Urinary bladder (tissue), 4 donors: ENCODE data around the gene SLC12A9. TPM values are rescaled to one million over a fixed set of nuclear protein-coding genes. Genes with fewer than 3 reads are reported as not detected.

Experiments
- DNase-seq: peaks from one replicate; pipeline ENCODE4 v3.0.0-alpha.2; 2015; ENCODE audit errors: extremely low spot score
- H3K27ac ChIP-seq: one replicate; pipeline ENCODE4 v1.5.1; 2013; ENCODE audit warnings: low read depth, mild to moderate bottlenecking, moderate library complexity
- H3K36me3 ChIP-seq: one replicate; pipeline ENCODE4 v1.6.1; 2013; ENCODE audit warnings: mild to moderate bottlenecking, moderate library complexity; ENCODE audit not compliant: insufficient read depth
- H3K4me1 ChIP-seq: one replicate; pipeline ENCODE4 v1.6.1; 2013; ENCODE audit warnings: mild to moderate bottlenecking, moderate library complexity; ENCODE audit not compliant: insufficient read depth
- H3K4me3 ChIP-seq: one replicate; pipeline ENCODE4 v1.5.1; 2013; ENCODE audit warnings: low read depth, low read length
- WGBS: extraction: QIAGEN DNeasy Blood & Tissue Kit; methylation state at CpG from one replicate; pipeline ENCODE4 v1.1.7; 2013; 5-methylcytosine and 5-hydroxymethylcytosine counted together
- polyA plus RNA-seq: library from polyadenylated mRNA; stranded (reverse); fragments of 200-250 nt; gene quantifications from one replicate; pipeline ENCODE4 v1.2.3, GENCODE V29; 2013
- total RNA-seq: library from RNA; depleted of rRNA; stranded (reverse); fragments of >200 nt; gene quantifications from one replicate; pipeline ENCODE4 v1.2.3, GENCODE V29; 2014
- donor health status: healthy with polysubstance abuse.
- donor health status: healthy.

SLC12A9 gene
- total and polyA plus RNA-seq, 2 donors = 13.6 to 29.0 TPM

- WGBS = 92% methylated on average over 14 of the region's 14 CpGs
- H3K27ac ChIP-seq = no peak overlapping the region
- DNase-seq = no peak
- no peak overlapping the region for H3K4me3 ChIP-seq
- H3K36me3 ChIP-seq = peaks cover 2% of the 10 kb centered on the region
- no peaks in the 10 kb centered on the region for H3K4me1 ChIP-seq
Observed at GRCh38 chr7:100861616-100861985, 9.1 kb downstream of the SLC12A9 start.

- no peak for DNase-seq
- Histone ChIP-seq H3K27ac (no peak overlapping the region), H3K36me3 (peaks cover 2% of the 10 kb centered on the region), H3K4me1 (no peaks in the 10 kb centered on the region), H3K4me3 (no peak overlapping the region)
- WGBS = 63% methylated on average over 10 of the region's 10 CpGs
Observed at GRCh38 chr7:100863406-100863950, 11.0 kb downstream of the SLC12A9 start.

GRCh38 chr7:100864263-100864845 is 11.8 kb downstream of the SLC12A9 start:
- no peak for DNase-seq
- Histone ChIP-seq H3K27ac (no peak overlapping the region), H3K4me1 (no peaks in the 10 kb centered on the region), H3K36me3 (peaks cover 2% of the 10 kb centered on the region), H3K4me3 (no peak overlapping the region)
- WGBS = 90% methylated on average over 12 of the region's 12 CpGs

- no peak for DNase-seq
- H3K36me3 ChIP-seq = peaks cover 2% of the 10 kb centered on the region
- WGBS = 77% methylated on average over 17 of the region's 17 CpGs
- H3K4me1 ChIP-seq = no peaks in the 10 kb centered on the region
- H3K27ac ChIP-seq = peak overlapping the region; percentile 89
- H3K4me3 ChIP-seq = no peak overlapping the region
Observed at GRCh38 chr7:100865372-100865911, 12.9 kb downstream of the SLC12A9 start.

GRCh38 chr7:100865938-100866728 is 13.6 kb downstream of the SLC12A9 start:
- DNase-seq = no peak
- H3K4me3 ChIP-seq = no peak overlapping the region
- H3K27ac ChIP-seq = peak overlapping the region; percentile 89
- peaks cover 5% of the 10 kb centered on the region for H3K36me3 ChIP-seq
- 61% methylated on average over 46 of the region's 46 CpGs for WGBS
- H3K4me1 ChIP-seq = no peaks in the 10 kb centered on the region

GRCh38 chr7:100866729-100867039 is 14.2 kb downstream of the SLC12A9 start:
- Histone ChIP-seq H3K4me3 (peak overlapping the region; percentile 67), H3K36me3 (peaks cover 3% of the 10 kb centered on the region), H3K4me1 (no peaks in the 10 kb centered on the region), H3K27ac (peak overlapping the region; percentile 89)
- 43% methylated on average over 5 of the region's 5 CpGs for WGBS
- no peak for DNase-seq

GRCh38 chr7:100867040-100867775 is 14.7 kb downstream of the SLC12A9 start, which contains the start of gene TRIP6:
Gene TRIP6, plus strand, starts transcription at chr7:100867387. Its CDS starts 111 bp downstream, at chr7:100867498.
- peaks cover 3% of the 10 kb centered on the region for H3K36me3 ChIP-seq
- H3K4me1 ChIP-seq = no peaks in the 10 kb centered on the region
- 1% methylated on average over 42 of the region's 42 CpGs for WGBS
- peak; percentile 89 for DNase-seq
- H3K4me3 ChIP-seq = peak within 1 kb of the TSS; percentile 67
- H3K27ac ChIP-seq = peak within 1 kb of the TSS; percentile 89

- Histone ChIP-seq H3K27ac (peak overlapping the region; percentile 89), H3K36me3 (peaks cover 3% of the 10 kb centered on the region), H3K4me3 (peak overlapping the region; percentile 67), H3K4me1 (no peaks in the 10 kb centered on the region)
- 11% methylated on average over 27 of the region's 27 CpGs for WGBS
- DNase-seq = no peak
Observed at GRCh38 chr7:100867776-100868485, 15.4 kb downstream of the SLC12A9 start.

GRCh38 chr7:100873599-100874299 is 21.2 kb downstream of the SLC12A9 start:
- DNase-seq = no peak
- no peaks in the 10 kb centered on the region for H3K4me1 ChIP-seq
- WGBS = 90% methylated on average over 10 of the region's 10 CpGs
- peaks cover 3% of the 10 kb centered on the region for H3K36me3 ChIP-seq
- no peak overlapping the region for H3K27ac ChIP-seq
- no peak overlapping the region for H3K4me3 ChIP-seq

- peak overlapping the region; percentile 98 for H3K27ac ChIP-seq
- no peak for DNase-seq
- peaks cover 3% of the 10 kb centered on the region for H3K36me3 ChIP-seq
- H3K4me3 ChIP-seq = peak overlapping the region; percentile 91
- 50% methylated on average over 8 of the region's 8 CpGs for WGBS
- no peaks in the 10 kb centered on the region for H3K4me1 ChIP-seq
Observed at GRCh38 chr7:100874300-100874576, 21.7 kb downstream of the SLC12A9 start.

- no peaks in the 10 kb centered on the region for H3K4me1 ChIP-seq
- peaks cover 3% of the 10 kb centered on the region for H3K36me3 ChIP-seq
- DNase-seq = peak; percentile 98
- H3K27ac ChIP-seq = peak within 1 kb of the TSS; percentile 98
- WGBS = 2% methylated on average over 79 of the region's 79 CpGs
- H3K4me3 ChIP-seq = peak within 1 kb of the TSS; percentile 91
Observed at GRCh38 chr7:100874577-100875355, 22.3 kb downstream of the SLC12A9 start, which contains the start of gene SRRT. Gene SRRT, plus strand, starts transcription at chr7:100875103. Its CDS starts 488 bp downstream, at chr7:100875591.

GRCh38 chr7:100875356-100875751 is 22.8 kb downstream of the SLC12A9 start:
- H3K4me1 ChIP-seq = no peaks in the 10 kb centered on the region

More at GRCh38 chr7:100875356-100875751, 22.8 kb downstream of the SLC12A9 start:
- Histone ChIP-seq H3K27ac (peak overlapping the region; percentile 91), H3K36me3 (peaks cover 3% of the 10 kb centered on the region), H3K4me3 (peak overlapping the region; percentile 91)
- WGBS = 1% methylated on average over 36 of the region's 39 CpGs
- no peak for DNase-seq
